ENCODE results near the gene FAM120B.

GRCh38 chr6:170259278-170259677 is 47.3 kb upstream of the FAM120B start:
- TF ChIP-seq EZH2 (IDR thresholded peaks at IDR 0.05; ENCODE audit: insufficient read depth, poor library complexity, severe bottlenecking) (no peak), EZH2phosphoT487 (IDR thresholded peaks at IDR 0.05; ENCODE audit: insufficient read depth, low read depth) (no peak)
